PFSK-1 (cell line): Measurements from ENCODE around the gene HIRIP3.

Experiments used
- FOXP2 ChIP-seq: optimal IDR thresholded peaks from 2 replicates; pipeline ENCODE3; 2011; ENCODE audit warnings: borderline replicate concordance, control low read depth, inconsistent platforms; ENCODE audit not compliant: insufficient read depth; ENCODE audit errors: extremely low read length, extremely low read depth
- POLR2AphosphoS5 ChIP-seq: IDR thresholded peaks from 2 replicates; pipeline ENCODE4 v1.6.1; 2012; ENCODE audit warnings: low read depth, mild to moderate bottlenecking, control low read depth, low read length, moderate library complexity
- SIN3A ChIP-seq: IDR thresholded peaks from 2 replicates; pipeline ENCODE4 v1.6.1; 2012; ENCODE audit warnings: mild to moderate bottlenecking, low read length, moderate library complexity, borderline replicate concordance; ENCODE audit not compliant: insufficient read depth
- TAF1 ChIP-seq: IDR thresholded peaks from 2 replicates; pipeline ENCODE4 v1.6.1; 2012; ENCODE audit warnings: low read length, control low read depth, borderline replicate concordance; ENCODE audit not compliant: insufficient read depth
- TF ChIP-seq, protein P1 (sequence below), 2 experiments: IDR thresholded peaks; 2 replicates each; pipeline versions ENCODE4 v1.6.1 to v1.8.0; 2011 to 2012; ENCODE audit warnings: low read depth in 2 of 2, low read length in 2 of 2, control low read depth in 1 of 2, inconsistent platforms in 1 of 2, mild to moderate bottlenecking in 1 of 2, moderate library complexity in 1 of 2; ENCODE audit not compliant: insufficient read depth in 1 of 2

The HIRIP3 gene

GRCh38 chr16:30009990-30010843, 14.8 kb upstream of the HIRIP3 start:
- no peak for TF ChIP-seq FOXP2
- TF ChIP-seq, protein P1, sequence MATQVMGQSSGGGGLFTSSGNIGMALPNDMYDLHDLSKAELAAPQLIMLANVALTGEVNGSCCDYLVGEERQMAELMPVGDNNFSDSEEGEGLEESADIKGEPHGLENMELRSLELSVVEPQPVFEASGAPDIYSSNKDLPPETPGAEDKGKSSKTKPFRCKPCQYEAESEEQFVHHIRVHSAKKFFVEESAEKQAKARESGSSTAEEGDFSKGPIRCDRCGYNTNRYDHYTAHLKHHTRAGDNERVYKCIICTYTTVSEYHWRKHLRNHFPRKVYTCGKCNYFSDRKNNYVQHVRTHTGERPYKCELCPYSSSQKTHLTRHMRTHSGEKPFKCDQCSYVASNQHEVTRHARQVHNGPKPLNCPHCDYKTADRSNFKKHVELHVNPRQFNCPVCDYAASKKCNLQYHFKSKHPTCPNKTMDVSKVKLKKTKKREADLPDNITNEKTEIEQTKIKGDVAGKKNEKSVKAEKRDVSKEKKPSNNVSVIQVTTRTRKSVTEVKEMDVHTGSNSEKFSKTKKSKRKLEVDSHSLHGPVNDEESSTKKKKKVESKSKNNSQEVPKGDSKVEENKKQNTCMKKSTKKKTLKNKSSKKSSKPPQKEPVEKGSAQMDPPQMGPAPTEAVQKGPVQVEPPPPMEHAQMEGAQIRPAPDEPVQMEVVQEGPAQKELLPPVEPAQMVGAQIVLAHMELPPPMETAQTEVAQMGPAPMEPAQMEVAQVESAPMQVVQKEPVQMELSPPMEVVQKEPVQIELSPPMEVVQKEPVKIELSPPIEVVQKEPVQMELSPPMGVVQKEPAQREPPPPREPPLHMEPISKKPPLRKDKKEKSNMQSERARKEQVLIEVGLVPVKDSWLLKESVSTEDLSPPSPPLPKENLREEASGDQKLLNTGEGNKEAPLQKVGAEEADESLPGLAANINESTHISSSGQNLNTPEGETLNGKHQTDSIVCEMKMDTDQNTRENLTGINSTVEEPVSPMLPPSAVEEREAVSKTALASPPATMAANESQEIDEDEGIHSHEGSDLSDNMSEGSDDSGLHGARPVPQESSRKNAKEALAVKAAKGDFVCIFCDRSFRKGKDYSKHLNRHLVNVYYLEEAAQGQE (IDR thresholded peaks at IDR 0.05; ENCODE audit: insufficient read depth in 1 of 2, low read depth in 2 of 2, low read length in 2 of 2) = no peak
- no peak for TF ChIP-seq TAF1
- no peak for TF ChIP-seq POLR2AphosphoS5
- TF ChIP-seq SIN3A = no peak

DNA sequence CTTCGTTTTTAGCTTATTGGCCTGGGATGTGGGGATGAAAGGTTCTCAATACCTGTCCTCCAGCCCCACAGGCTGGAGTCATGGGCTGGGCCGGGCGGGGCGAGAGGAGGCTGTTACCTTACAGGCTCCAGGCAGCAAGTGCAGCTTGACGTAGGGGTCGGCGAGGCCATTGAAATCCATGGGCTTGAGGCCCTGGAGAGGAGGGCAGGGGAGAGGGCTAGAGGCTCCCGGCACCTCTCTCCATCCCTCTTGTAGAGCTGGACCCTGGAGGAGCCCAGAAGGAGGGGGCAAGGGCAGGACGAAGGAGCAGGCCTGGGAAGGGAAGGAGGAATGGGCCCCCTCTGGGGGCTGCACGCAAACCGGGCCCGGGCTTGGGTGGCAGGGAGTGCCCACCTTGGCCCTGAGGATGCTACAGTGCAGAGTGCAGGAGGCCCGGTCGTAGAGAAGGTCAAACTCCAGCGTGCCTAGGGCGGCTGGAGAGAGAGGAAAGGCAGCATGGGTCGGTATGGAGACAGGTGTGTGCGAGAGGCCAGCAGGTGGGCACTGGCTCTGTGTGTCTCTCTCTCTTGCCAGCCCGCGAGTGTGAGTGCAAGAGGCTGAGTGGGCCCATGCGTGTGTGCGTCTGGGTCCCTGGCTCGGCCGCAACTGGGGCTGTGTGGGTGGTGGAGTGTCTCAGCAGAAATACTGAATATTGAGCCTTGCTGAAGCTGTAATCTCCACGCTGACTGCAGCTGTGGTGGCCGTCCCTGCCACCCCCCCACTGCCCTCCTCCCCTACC, 13.9 kb upstream of the HIRIP3 start:
- TF ChIP-seq TAF1 (no peak), SIN3A (no peak), FOXP2 (no peak), POLR2AphosphoS5 (no peak)
- TF ChIP-seq, protein P1 (IDR thresholded peaks at IDR 0.05; ENCODE audit: insufficient read depth in 1 of 2, low read depth in 2 of 2, low read length in 2 of 2) = no peak

DNA sequence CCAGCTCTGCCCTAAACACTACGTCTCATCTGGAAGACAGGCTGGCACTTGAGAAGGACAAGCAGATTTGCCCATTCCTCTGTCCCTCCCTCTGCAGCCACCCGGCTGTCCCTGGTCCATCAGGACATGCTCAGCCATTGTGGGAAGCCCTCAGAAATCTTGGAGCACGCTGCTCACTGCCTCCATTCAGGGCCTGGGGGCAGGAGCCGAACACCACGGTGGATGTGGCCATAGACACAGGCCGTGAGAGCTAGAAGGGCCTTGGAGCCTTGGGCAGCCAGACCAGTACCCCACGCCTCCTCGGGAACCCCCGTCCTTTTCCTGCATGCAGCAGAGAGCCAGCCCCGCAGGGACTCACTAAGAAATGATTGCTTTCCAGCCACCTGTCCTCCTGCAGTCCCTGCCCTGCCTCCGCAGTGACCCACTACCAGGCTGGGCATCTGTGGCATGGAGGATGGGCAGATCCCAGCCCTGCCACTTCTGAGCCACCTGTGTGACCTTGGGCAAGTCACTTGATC, 12.0 kb upstream of the HIRIP3 start:
- TF ChIP-seq SIN3A (no peak), TAF1 (no peak), FOXP2 (no peak), POLR2AphosphoS5 (no peak)
- TF ChIP-seq, protein P1 (IDR thresholded peaks at IDR 0.05; ENCODE audit: insufficient read depth in 1 of 2, low read depth in 2 of 2, low read length in 2 of 2) = no peak

DNA sequence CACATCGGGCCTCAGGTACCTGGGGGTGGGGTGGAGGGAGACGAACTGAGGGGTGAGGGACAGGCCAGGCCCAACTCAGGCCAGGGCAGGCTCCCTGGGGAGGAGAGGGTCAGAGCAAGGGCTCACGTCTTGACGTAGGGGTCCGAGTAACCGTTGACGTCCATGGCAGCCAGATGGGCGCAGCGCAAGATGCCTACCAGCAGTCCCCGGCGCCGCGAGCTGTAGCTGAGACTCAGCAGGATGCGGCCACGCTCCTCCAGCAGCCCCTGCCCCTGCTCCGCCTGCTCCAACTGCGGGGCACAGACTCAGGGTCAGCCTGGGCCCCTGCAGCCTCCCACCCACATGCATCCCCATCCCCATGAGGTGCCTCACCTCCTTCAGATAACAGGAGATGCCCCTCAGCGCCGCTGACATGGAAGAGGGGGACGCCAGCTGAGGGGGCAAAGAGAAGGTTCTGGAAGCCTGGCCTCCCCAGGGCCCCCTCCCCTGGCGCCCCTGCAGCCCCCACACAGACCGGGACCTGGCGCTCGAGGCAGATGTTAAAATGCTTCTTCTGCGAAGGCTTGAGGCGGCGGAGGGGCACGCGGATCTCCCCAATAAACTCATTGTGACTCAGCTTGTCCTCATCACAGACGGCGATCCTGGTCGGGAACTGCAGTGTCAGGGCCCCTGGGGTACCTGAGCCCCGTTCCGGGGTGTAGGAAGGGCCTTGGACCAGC, 11.4 kb upstream of the HIRIP3 start:
- TF ChIP-seq POLR2AphosphoS5 = no peak
- no peak for TF ChIP-seq TAF1
- TF ChIP-seq, protein P1 (IDR thresholded peaks at IDR 0.05; ENCODE audit: insufficient read depth in 1 of 2, low read depth in 2 of 2, low read length in 2 of 2) = no peak
- no peak for TF ChIP-seq FOXP2
- TF ChIP-seq SIN3A = no peak
